Measurements from ENCODE around the gene ZNF473.

The ZNF473 gene

GRCh38 chr19:50003254-50003788, 22.5 kb upstream of the ZNF473 start:
- no peak for DNase-seq (ENCODE audit: low read depth in 2 of 2)

- DNase-seq (ENCODE audit: low read depth in 2 of 2), result no peak
These were observed 21.9 kb upstream of the ZNF473 start for GRCh38 chr19:50003810-50004419.

GRCh38 chr19:50005428-50005827, 20.4 kb upstream of the ZNF473 start:
- no peak for DNase-seq (ENCODE audit: low read depth in 2 of 2)

GRCh38 chr19:50007170-50007569, 18.6 kb upstream of the ZNF473 start:
- DNase-seq (ENCODE audit: low read depth in 2 of 2), result no peak

GRCh38 chr19:50007947-50008346, 17.9 kb upstream of the ZNF473 start:
- DNase-seq (ENCODE audit: low read depth in 2 of 2), result no peak

- no peak for DNase-seq (ENCODE audit: low read depth in 2 of 2)
These were observed 17.3 kb upstream of the ZNF473 start for GRCh38 chr19:50008532-50008931.

GRCh38 chr19:50016225-50016807, 9.5 kb upstream of the ZNF473 start:
- DNase-seq (ENCODE audit: low read depth in 2 of 2), result no peak

- DNase-seq (ENCODE audit: low read depth in 2 of 2), result no peak
These were observed 5.3 kb upstream of the ZNF473 start for GRCh38 chr19:50020481-50020880.

- DNase-seq (ENCODE audit: low read depth in 2 of 2), result no peak
These were observed 3.0 kb upstream of the ZNF473 start for GRCh38 chr19:50022823-50023222.

GRCh38 chr19:50024719-50025021, 1.1 kb upstream of the ZNF473 start:
- no peak for DNase-seq (ENCODE audit: low read depth in 2 of 2)

GRCh38 chr19:50025022-50025793, 597 bp upstream of the ZNF473 start, which contains the start of gene VRK3:
Gene VRK3, minus strand, starts transcription at chr19:50025372. Its CDS starts 9,210 bp downstream, at chr19:50016162.
- peak; percentile 93 to 95 for DNase-seq (ENCODE audit: low read depth in 2 of 2)

- no peak for DNase-seq (ENCODE audit: low read depth in 2 of 2)
These were observed 723 bp downstream of the ZNF473 start for GRCh38 chr19:50026550-50026906.

GRCh38 chr19:50030225-50030624, 4.4 kb downstream of the ZNF473 start:
- DNase-seq (ENCODE audit: low read depth in 2 of 2), result no peak

- no peak for DNase-seq (ENCODE audit: low read depth in 2 of 2)
These were observed 5.1 kb downstream of the ZNF473 start for GRCh38 chr19:50030937-50031336.

- no peak for DNase-seq (ENCODE audit: low read depth in 2 of 2)
These were observed 11.1 kb downstream of the ZNF473 start for GRCh38 chr19:50036908-50037307.

GRCh38 chr19:50039968-50040367, 14.2 kb downstream of the ZNF473 start:
- DNase-seq (ENCODE audit: low read depth in 2 of 2), result no peak

- DNase-seq (ENCODE audit: low read depth in 2 of 2), result no peak
These were observed 15.2 kb downstream of the ZNF473 start for GRCh38 chr19:50040967-50041366.

- DNase-seq (ENCODE audit: low read depth in 2 of 2), result no peak
These were observed 16.7 kb downstream of the ZNF473 start for GRCh38 chr19:50042363-50043024.

GRCh38 chr19:50043967-50044366, 18.2 kb downstream of the ZNF473 start:
- DNase-seq (ENCODE audit: low read depth in 2 of 2), result no peak

GRCh38 chr19:50044922-50045321, 19.1 kb downstream of the ZNF473 start:
- no peak for DNase-seq (ENCODE audit: low read depth in 2 of 2)

- DNase-seq (ENCODE audit: low read depth in 2 of 2), result peak; percentile 47 to 48
These were observed 21.1 kb downstream of the ZNF473 start for GRCh38 chr19:50046649-50047503.

GRCh38 chr19:50047671-50048070, 21.9 kb downstream of the ZNF473 start:
- no peak for DNase-seq (ENCODE audit: low read depth in 2 of 2)
